NT2/D1 (cell line): ENCODE results near the gene MAP4K2.

Experiments
- SUZ12 ChIP-seq: IDR thresholded peaks from 2 replicates; pipeline ENCODE4 v1.6.1; 2011; ENCODE audit not compliant: insufficient read length, insufficient read depth; ENCODE audit errors: extremely low read depth
- YY1 ChIP-seq: IDR thresholded peaks from 2 replicates; pipeline ENCODE4 v1.6.1; 2011; ENCODE audit not compliant: insufficient read length, insufficient read depth
- ZNF274 ChIP-seq: IDR thresholded peaks from 2 replicates; pipeline ENCODE4 v1.6.1; 2011; ENCODE audit warnings: mild to moderate bottlenecking, low read depth, low read length

- TF ChIP-seq ZNF274 (no peak), YY1 (no peak), SUZ12 (no peak)
Observed at GRCh38 chr11:64837887-64838351, 34.9 kb upstream of the MAP4K2 start.
